Left renal cortex interstitium (tissue), 4 donors: Measurements from ENCODE around the gene FAM83E. TPM values are rescaled to one million over a fixed set of nuclear protein-coding genes. Genes with fewer than 3 reads are reported as not detected.
"Not testable (repeated sequence)": the region's sequence is repeated elsewhere in the genome, so short reads cannot be mapped to it uniquely, and the experiment has no call there.

Source experiments
- DNase-seq, 4 donors: peaks; one replicate each; pipeline ENCODE4 v3.0.0-alpha.2; 2013; ENCODE audit warnings: low read depth in 4 of 4, low spot score in 2 of 4, missing footprints in 1 of 4
- polyA plus RNA-seq, 4 donors: library from polyadenylated mRNA; unstranded; fragments of 120-200 nt; gene quantifications; one replicate each; pipeline ENCODE4 v1.2.1, GENCODE V29; 2013; ENCODE audit not compliant: insufficient read length in 4 of 4

The FAM83E gene
- polyA plus RNA-seq: 1 to 10 TPM; 1.2 to 2.7 (median 1.4) TPM

DNA sequence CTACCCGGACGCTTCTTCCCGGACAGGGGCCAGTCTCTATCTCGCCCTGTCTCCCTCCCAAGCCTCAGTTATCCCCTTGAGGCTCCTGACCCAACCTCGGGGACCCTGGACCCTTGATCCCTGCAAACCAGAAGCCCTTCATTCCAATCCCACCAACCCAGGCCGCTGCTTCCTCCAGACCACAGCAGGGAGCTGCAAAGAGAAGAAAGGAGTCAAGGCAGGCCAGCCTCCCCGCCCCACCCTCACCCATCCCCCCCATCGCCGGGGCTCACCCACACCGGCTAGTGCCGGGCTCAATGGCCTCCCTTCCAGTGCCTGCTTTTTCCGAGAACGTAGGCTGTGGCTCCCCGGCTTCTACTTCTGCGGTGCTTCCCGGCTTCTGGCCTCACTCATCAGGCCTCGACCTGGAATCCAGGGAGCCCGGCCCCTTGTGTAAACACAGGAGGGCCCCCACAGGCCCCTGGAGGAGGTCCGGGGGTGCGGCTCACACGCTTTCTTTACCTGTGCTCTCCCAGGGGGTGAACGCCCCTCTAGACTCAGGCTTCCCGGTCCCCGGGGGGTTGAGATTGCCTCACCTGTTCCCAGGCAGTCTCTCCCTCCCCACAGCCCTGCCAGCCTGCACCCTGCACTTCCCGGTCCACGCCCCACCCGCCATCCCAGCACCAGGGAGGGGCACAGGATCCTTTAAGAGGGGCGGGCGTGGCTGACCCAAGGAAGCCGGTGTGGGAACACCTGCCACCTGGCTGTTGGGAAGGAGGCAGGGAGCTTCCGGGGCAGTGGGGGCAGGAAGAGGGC lies at the start of gene FAM83E:
TSS of gene FAM83E (minus strand) at position 641 of the 795 bp plus-strand sequence. CDS start 1,704 bp downstream, outside the sequence.
- DNase-seq: no peak

DNA sequence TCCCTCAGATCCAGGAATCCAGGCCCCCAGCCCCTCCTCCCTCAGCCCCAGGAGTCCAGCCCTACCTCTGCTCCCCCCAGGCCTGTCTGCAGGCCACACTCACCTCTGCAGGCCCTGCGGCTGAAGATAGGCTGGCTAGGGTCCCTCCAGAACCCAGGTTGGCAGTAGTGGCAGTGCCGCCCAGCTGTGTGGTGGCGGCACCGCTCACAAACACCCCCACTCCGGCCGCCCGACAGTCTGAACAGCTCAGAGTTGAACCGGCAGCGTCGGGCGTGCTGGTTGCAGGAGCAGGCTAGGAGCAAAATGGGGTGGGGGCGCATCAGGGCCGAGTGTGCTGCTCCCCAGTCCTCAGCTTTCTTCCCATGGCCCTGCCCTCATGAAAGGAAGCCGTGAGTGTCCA lies 49.6 kb upstream of the FAM83E start:
- DNase-seq: no peak

GRCh38 chr19:48663667-48664066 lies 48.8 kb upstream of the FAM83E start:
- no peak for DNase-seq

GRCh38 chr19:48661711-48662090 lies 46.8 kb upstream of the FAM83E start:
- no peak for DNase-seq

DNA sequence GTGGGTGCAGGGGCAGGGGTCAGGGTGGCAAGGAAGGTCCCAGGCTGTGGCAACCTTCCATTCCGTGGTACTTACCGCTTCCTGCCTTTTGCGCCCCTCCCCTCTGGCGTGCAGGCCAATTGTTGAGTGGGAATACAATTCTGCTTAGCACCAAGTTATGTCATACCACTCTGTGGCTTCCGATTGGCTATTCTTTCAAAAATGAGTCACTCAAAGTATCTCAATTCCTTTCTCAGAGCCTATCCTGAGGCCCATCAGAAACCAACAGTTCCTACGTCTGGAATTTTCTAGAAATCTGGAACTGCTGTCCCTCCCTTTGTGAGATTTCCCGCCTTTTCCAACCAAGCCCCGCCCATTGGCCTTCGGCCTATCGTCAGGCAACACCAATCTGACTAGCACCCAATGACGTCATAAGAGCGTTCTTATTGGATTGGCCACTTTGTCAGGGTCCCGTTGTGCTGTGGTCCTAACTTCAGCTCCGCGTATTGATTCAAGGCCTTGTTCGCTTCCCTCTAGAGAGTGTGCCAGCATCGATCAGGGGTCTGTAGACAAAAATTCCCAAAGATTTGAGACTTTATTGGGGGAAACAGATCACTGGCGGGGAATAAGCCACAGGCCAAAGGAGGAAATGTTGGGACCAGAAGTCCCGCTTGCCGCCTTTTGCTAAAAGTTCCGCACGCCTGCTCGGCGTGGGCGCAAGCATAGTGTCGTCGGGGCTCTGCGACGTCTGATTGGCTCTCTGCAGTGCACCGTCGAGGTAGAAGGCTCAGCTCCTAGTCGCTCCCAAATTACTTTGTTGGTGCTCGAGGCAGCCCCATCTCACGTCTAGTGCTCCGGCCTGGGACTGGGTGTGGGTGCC lies 46.2 kb upstream of the FAM83E start:
- DNase-seq: no peak

- no peak for DNase-seq
These were observed 44.9 kb upstream of the FAM83E start for GRCh38 chr19:48659768-48660167.

GRCh38 chr19:48658483-48658882 lies 43.6 kb upstream of the FAM83E start:
- no peak for DNase-seq

GRCh38 chr19:48657828-48658227 lies 43.0 kb upstream of the FAM83E start:
- not testable (repeated sequence) for DNase-seq

GRCh38 chr19:48656840-48657474 lies 42.1 kb upstream of the FAM83E start:
- peak in 1 of 4 donors; percentile 55 for DNase-seq

DNA sequence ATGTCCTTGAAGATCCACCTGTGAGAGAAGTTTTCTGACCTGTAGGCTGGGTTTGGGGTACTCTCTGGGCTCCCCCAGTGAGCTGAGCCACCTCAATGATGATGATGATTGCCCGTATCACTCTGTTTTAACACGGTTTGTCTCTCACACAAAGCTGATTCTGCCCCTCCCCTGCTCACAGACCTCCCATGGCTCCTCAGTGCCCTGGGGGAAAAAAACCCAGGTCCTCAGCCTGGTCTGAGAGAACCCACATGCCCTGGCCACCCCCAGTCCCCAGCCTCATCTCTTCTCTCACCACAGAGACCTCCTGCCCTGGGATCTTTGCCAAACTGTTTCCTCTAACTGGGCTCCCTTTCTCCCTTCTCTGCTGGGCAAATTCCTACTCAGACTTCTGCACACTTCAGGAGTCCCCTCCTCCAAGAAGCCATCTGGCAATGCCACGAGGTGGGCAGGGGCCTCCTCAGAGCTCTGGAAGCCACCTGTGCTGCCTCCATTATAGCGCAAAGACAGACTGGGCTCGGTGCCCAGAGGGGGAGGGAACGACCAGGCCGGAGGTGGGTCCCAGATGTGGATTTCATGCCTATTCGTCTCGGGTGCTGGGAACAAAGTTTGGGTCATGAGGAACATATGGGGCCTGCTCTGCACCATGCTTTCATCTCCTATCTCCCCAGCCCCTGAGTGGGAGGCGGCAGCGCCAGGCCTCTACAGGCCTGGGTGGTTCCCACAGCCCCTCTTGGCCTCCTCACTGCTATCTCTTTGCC lies 39.6 kb upstream of the FAM83E start:
- no peak for DNase-seq

DNA sequence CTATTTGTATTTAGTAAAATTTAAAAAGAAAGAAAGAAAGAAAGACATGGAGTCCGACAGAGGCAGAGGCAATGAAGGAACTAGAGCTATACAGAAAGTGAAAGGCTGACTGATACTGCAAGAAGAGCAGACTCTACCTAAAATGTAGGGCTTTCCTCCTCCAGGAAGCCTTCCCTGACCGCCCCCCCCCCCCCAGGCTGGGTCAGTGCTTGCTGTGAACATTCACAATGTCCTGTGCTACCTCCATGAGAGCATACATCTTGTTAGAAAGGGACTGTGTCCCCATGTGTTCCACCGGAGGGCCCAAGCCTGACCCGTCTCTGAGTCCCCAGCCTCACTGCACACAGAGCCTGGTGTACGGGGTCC lies 36.8 kb upstream of the FAM83E start:
- DNase-seq: no peak

DNA sequence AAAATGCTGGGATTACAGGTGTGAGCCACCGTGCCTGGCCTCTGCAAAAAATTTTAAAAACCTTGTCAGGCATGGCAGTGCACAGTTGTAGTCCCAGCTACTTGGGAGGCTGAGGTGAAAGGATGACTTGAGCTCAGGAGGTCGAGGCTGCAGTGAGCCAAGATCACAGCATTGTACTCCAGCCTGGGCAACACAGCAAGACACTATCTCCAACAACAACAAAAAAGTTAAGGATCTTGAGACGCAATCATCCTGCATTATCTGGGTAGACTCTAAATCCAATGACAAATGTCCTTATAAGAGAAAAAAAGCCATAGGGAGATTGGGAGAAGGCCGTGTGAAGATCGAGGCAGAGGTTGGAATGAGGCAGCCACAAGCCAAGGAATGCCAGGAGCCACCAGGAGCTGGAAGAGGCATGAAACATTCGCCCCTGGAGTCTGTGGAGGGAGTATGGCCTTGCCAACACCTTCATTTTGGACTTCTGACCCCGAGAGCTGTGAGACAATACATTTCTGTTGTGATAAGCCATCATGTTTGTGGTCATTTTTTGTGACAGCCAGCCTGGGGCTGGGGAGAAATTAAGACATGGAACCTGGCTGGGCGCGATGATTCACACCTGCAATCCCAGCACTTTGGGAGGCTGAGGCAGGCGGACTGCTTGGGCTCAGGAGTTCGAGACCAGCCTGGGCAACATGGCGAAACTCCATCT lies 36.3 kb upstream of the FAM83E start:
- DNase-seq: no peak

- DNase-seq: no peak
These were observed 33.3 kb upstream of the FAM83E start for GRCh38 chr19:48648134-48648533.

GRCh38 chr19:48646722-48647216 lies 31.9 kb upstream of the FAM83E start:
- no peak for DNase-seq

DNA sequence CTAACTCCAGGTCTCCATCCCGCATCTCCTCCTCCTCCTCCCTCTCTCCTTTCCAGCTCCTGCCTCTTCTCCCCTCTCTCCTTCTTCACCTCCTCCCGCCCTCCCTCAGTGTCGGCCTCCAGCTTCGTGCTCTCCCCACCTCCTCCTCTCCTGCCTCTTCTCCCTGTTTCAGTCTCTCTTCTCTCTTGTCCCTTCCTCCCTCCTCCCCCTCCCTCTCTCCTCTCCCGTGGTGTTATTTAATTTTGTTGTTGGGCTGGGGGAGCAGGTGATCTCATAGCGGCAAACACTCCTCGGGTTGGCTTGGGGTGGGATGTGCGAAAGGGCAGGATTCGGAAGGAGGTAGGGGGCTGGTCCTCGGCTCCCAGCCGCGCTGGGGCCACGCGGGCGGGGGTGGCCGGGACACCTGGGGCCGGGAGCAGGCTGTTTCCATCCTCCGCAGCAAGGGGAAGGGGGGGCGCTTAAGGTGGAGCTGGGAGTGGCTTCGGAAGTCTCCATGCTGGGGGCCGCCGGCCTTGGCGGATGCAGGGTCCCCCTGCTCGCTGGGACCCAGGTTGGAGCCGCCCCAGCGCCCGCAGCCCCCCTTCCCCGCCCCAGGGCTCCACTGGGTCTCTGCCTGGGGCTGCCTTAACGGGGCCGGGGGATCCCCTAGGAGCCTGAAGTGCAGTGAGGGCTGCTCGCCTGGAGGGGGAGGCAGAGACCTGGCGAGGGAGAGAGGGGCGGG lies 31.3 kb upstream of the FAM83E start, which contains the start of gene CA11:
TSS of gene CA11 (minus strand) at position 187 of the 721 bp plus-strand sequence. CDS start 555 bp downstream, outside the sequence.
- peak in 2 of 4 donors; percentile 85 to 91 for DNase-seq

DNA sequence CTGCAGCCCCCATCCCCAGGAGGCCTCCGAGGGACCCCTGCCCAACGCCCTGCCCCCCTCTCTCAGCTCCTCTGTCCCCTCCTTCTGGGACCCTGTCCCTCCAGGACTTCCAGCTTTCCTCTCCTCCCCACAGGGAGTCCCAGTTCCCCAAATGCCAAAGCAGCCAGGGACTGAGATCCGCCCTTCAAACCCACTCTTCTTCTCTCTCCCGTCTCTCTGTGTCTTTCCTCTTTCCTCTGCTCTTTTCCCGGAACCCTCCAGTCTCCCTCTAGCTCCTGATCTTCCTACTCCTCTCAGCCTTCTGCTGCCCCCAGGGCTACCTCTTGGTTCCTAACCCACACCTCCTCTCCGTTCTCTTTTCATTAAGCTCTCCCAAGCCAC lies 30.7 kb upstream of the FAM83E start:
- DNase-seq: no peak

DNA sequence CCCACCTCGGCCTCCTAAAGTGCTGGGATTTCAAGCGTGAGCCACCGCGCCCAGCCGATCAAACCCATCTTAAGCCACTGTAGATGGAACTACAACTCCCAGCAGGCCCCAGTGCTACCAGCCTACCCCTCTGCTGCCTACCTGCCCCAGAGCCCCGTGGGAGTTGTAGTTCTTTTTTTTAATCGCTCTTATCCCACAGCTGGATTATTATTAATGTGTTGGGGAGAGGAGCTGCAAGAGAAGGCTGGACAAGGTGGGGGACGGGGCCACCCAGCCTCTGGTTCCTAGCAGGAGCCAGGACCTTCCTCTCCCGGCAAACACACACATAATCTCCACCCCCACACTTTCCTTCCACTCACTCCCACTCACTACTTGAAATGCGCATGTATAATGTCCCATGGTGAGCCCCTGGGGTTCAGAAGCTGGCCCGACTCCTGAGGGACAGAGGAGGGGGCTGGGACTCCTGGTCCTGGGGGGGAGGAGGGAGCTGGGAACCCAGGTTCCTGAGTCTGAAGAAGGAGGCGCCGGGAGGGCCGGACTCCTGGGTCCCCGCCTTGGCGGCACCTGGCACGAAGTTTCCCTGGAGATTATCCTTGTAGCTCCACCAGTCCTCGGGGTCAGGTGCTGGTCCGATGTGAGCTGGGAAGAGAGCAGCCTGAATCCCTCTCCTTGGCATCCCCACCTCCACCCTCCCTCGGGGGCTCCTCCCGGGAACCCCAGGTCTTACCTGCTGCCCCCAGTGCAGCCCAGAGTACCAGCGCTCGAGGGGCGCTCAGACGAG lies 30.2 kb upstream of the FAM83E start:
- DNase-seq: peak in 2 of 4 donors; percentile 57 to 61

DNA sequence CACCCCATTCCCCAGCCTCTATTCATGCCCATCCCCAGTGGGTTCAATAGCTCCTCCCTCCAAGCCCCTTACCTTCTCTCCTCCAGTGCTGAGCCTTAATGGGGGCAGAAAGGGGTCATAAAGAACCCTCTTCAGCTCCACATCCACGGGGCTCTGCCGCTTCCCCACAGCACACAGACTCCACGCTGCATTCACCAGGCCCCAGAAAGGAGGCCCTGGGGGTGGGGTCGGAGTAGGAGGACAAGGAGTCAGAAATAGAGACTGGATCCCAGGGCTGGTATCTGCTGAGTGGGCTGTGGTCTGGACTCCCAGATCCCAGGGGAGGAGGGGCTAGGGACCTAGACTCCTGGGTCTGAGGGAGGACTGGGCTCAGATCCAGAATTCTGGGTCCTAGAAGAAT lies 29.5 kb upstream of the FAM83E start:
- no peak for DNase-seq
